H54 (cell line): ENCODE data around the gene ZNF550.
"Not testable (repeated sequence)": the region's sequence is repeated elsewhere in the genome, so short reads cannot be mapped to it uniquely, and the experiment has no call there.

Source experiments
- DNase-seq: peaks from one replicate; pipeline ENCODE4 v3.0.0; 2011; ENCODE audit warnings: low spot score, mixed read lengths; ENCODE audit not compliant: insufficient read length
- FAIRE-seq: peaks from 3 replicates; lab custom pipeline; 2011; peaks lifted over from hg19 to GRCh38; lab: Jason Lieb, UNC
- POLR2A ChIP-seq: IDR thresholded peaks from 2 replicates; pipeline ENCODE4 v1.6.1; 2011; ENCODE audit warnings: low read depth, mild to moderate bottlenecking, low read length

Gene ZNF550

GRCh38 chr19:57499680-57500395 is 59.8 kb downstream of the ZNF550 start, which contains the start of gene ZNF773:
TSS of gene ZNF773 (plus strand) at chr19:57499938. CDS start at chr19:57500081, 143 bp downstream.
- DNase-seq = peak; percentile 98
- TF ChIP-seq POLR2A = peak; percentile 98
- FAIRE-seq = peak; percentile 27

- not testable (repeated sequence) for FAIRE-seq
Measured at GRCh38 chr19:57499332-57499679, 60.4 kb downstream of the ZNF550 start.

GRCh38 chr19:57488299-57488644 is 71.4 kb downstream of the ZNF550 start:
- DNase-seq, FAIRE-seq: not testable (repeated sequence)

More at GRCh38 chr19:57499332-57499679, 60.4 kb downstream of the ZNF550 start:
- not testable (repeated sequence) for DNase-seq

- TF ChIP-seq POLR2A = peak; percentile 67
- peak; percentile 99 for DNase-seq
- not testable (repeated sequence) for FAIRE-seq
Measured at GRCh38 chr19:57487477-57488298, 72.0 kb downstream of the ZNF550 start, which contains the start of gene ZNF419. TSS of gene ZNF419 (plus strand) at chr19:57487750. CDS start at chr19:57487951, 201 bp downstream.
